H9 (cell line): ENCODE data around the gene ZNF652. TPM values are rescaled to one million over a fixed set of nuclear protein-coding genes. Genes with fewer than 3 reads are reported as not detected.

Experiments used
- DNase-seq: peaks from one replicate; pipeline ENCODE4 v3.0.0-alpha.2; 2017
- H2AFZ ChIP-seq: one replicate; pipeline ENCODE4 v1.6.1; 2013; ENCODE audit warnings: mild to moderate bottlenecking, low read length, control low read depth, moderate library complexity
- H2AK5ac ChIP-seq: 2 replicates; pipeline ENCODE4 v1.6.1; 2013; ENCODE audit warnings: low read length, control low read depth, mixed read lengths; ENCODE audit not compliant: insufficient read length
- H2BK120ac ChIP-seq: one replicate; pipeline ENCODE4 v1.6.1; 2013; ENCODE audit warnings: low read depth, mild to moderate bottlenecking, low read length, control low read depth, inconsistent platforms; ENCODE audit not compliant: poor library complexity, severe bottlenecking
- H2BK12ac ChIP-seq: 2 replicates; pipeline ENCODE4 v1.6.1; 2013; ENCODE audit warnings: low read length, control low read depth, mixed read lengths, low read depth; ENCODE audit not compliant: insufficient read length
- H2BK15ac ChIP-seq: 2 replicates; pipeline ENCODE4 v1.6.1; 2013; ENCODE audit warnings: low read depth, low read length, control low read depth
- H2BK20ac ChIP-seq: one replicate; pipeline ENCODE4 v1.6.1; 2013; ENCODE audit warnings: low read depth, mild to moderate bottlenecking, low read length, control low read depth, inconsistent platforms; ENCODE audit not compliant: poor library complexity, severe bottlenecking
- H2BK5ac ChIP-seq: 2 replicates; pipeline ENCODE4 v1.6.1; 2013; ENCODE audit warnings: low read length, control low read depth, mixed read lengths; ENCODE audit not compliant: insufficient read length
- H3K14ac ChIP-seq: 2 replicates; pipeline ENCODE4 v1.6.1; 2013; ENCODE audit warnings: low read length, control low read depth; ENCODE audit not compliant: insufficient read depth
- H3K18ac ChIP-seq: 2 replicates; pipeline ENCODE4 v1.6.1; 2013; ENCODE audit warnings: low read depth, mild to moderate bottlenecking, mixed read lengths, low read length, control low read depth; ENCODE audit not compliant: insufficient read length
- H3K23ac ChIP-seq: 2 replicates; pipeline ENCODE4 v1.6.1; 2013; ENCODE audit warnings: low read length, control low read depth, mixed read lengths, low read depth; ENCODE audit not compliant: insufficient read length
- H3K23me2 ChIP-seq: 2 replicates; pipeline ENCODE4 v1.6.1; 2013; ENCODE audit warnings: low read depth, mild to moderate bottlenecking, mixed read lengths, low read length, control low read depth; ENCODE audit not compliant: insufficient read length, poor library complexity, severe bottlenecking
- H3K27ac ChIP-seq: 2 replicates; pipeline ENCODE4 v1.5.1; 2013; ENCODE audit warnings: low read length, control low read depth, mixed read lengths, low read depth; ENCODE audit not compliant: insufficient read length
- H3K27me3 ChIP-seq: 2 replicates; pipeline ENCODE4 v1.6.1; 2013; ENCODE audit warnings: low read length, control low read depth, inconsistent platforms; ENCODE audit not compliant: insufficient read depth
- H3K4ac ChIP-seq: 2 replicates; pipeline ENCODE4 v1.6.1; 2013; ENCODE audit warnings: low read depth, mild to moderate bottlenecking, control low read depth, inconsistent platforms, low read length, moderate library complexity
- H3K4me1 ChIP-seq: 2 replicates; pipeline ENCODE4 v1.6.1; 2013; ENCODE audit warnings: low read length, control low read depth, inconsistent platforms; ENCODE audit not compliant: insufficient read depth
- H3K4me2 ChIP-seq: 2 replicates; pipeline ENCODE4 v1.6.1; 2013; ENCODE audit warnings: low read length, control low read depth, mixed read lengths; ENCODE audit not compliant: insufficient read length, insufficient read depth
- H3K56ac ChIP-seq: 2 replicates; pipeline ENCODE4 v1.6.1; 2013; ENCODE audit warnings: low read depth, mild to moderate bottlenecking, mixed read lengths, low read length, control low read depth; ENCODE audit not compliant: insufficient read length
- H3K79me1 ChIP-seq: 2 replicates; pipeline ENCODE4 v1.6.1; 2013; ENCODE audit warnings: low read depth, mild to moderate bottlenecking, moderate library complexity, low read length, control low read depth, inconsistent platforms; ENCODE audit not compliant: insufficient read depth, poor library complexity, severe bottlenecking
- H3K79me2 ChIP-seq: 2 replicates; pipeline ENCODE4 v1.6.1; 2013; ENCODE audit warnings: low read length, control low read depth, inconsistent platforms; ENCODE audit not compliant: insufficient read depth
- H3K9ac ChIP-seq: 2 replicates; pipeline ENCODE4 v1.6.1; 2013; ENCODE audit warnings: low read length, control low read depth, mixed read lengths; ENCODE audit not compliant: insufficient read length; ENCODE audit errors: extremely low read depth
- H3K9me3 ChIP-seq: one replicate; pipeline ENCODE4 v1.6.1; 2013; ENCODE audit warnings: low read depth, low read length, inconsistent platforms; ENCODE audit not compliant: control insufficient read depth
- H3T11ph ChIP-seq: one replicate; pipeline ENCODE4 v1.6.1; 2013; ENCODE audit warnings: mild to moderate bottlenecking, low read length, control low read depth, inconsistent platforms
- H4K20me1 ChIP-seq: one replicate; pipeline ENCODE4 v1.6.1; 2013; ENCODE audit not compliant: control insufficient read depth, insufficient read length, insufficient read depth
- H4K5ac ChIP-seq: 2 replicates; pipeline ENCODE4 v1.6.1; 2013; ENCODE audit warnings: low read depth, mild to moderate bottlenecking, mixed read lengths, low read length, control low read depth; ENCODE audit not compliant: insufficient read length
- H4K8ac ChIP-seq: replicated peaks from 2 replicates; pipeline ENCODE4 v1.6.1; 2013; ENCODE audit warnings: low read length, control low read depth, mixed read lengths, low read depth; ENCODE audit not compliant: insufficient read length
- H4K91ac ChIP-seq: 2 replicates; pipeline ENCODE4 v1.6.1; 2013; ENCODE audit warnings: low read depth, mild to moderate bottlenecking, moderate library complexity, mixed read lengths, low read length, control low read depth; ENCODE audit not compliant: insufficient read length
- H3K27ac Mint-ChIP-seq, 3 experiments: 2 replicates in 2 of 3; 3 replicates in 1 of 3; pipeline ENCODE4 v1.8.0; 2020 to 2021; ENCODE audit warnings: mixed read lengths in 3 of 3, mild to moderate bottlenecking in 1 of 3, moderate library complexity in 1 of 3
- H3K27me3 Mint-ChIP-seq: 2 replicates; pipeline ENCODE4 v1.8.0; 2021; ENCODE audit warnings: low read depth, mild to moderate bottlenecking, moderate library complexity, mixed read lengths
- H3K36me3 Mint-ChIP-seq, 3 experiments: 2 replicates in 2 of 3; 3 replicates in 1 of 3; pipeline ENCODE4 v1.8.0; 2020 to 2021; ENCODE audit warnings: low read depth in 3 of 3, mixed read lengths in 3 of 3; ENCODE audit not compliant: insufficient read depth in 1 of 3
- H3K4me1 Mint-ChIP-seq, 2 experiments: 2 replicates each; pipeline ENCODE4 v1.8.0; 2020; ENCODE audit warnings: mixed read lengths in 2 of 2
- H3K4me3 Mint-ChIP-seq, 2 experiments: 2 replicates in 1 of 2; 3 replicates in 1 of 2; pipeline ENCODE4 v1.8.0; 2020 to 2021; ENCODE audit warnings: mild to moderate bottlenecking in 2 of 2, mixed read lengths in 2 of 2, moderate library complexity in 1 of 2
- H3K9me3 Mint-ChIP-seq, 2 experiments: 2 replicates in 1 of 2; 3 replicates in 1 of 2; pipeline ENCODE4 v1.8.0; 2020; ENCODE audit warnings: mild to moderate bottlenecking in 2 of 2, mixed read lengths in 2 of 2, moderate library complexity in 1 of 2
- CTCF ChIP-seq: fragments of 200-600 bp; sonication (generic); conservative IDR thresholded peaks from 3 replicates; pipeline ENCODE4 v1.8.0; 2021; ENCODE audit warnings: antibody characterized with exemption, mild to moderate bottlenecking
- WGBS: extraction: QIAGEN DNeasy Blood & Tissue Kit; methylation state at CpG from one replicate; pipeline ENCODE4 v1.1.7; 2013; ENCODE audit warnings: missing lambda C conversion rate, low lambda C conversion rate, mixed read lengths; ENCODE audit not compliant: insufficient read length; ENCODE audit errors: extremely low coverage; 5-methylcytosine and 5-hydroxymethylcytosine counted together
- total RNA-seq: library from RNA; stranded (reverse); gene quantifications from 2 replicates; pipeline ENCODE4 v1.2.1, GENCODE V29; 2021

Gene ZNF652
- total RNA-seq, 1 experiment from 2014 or later, result 33.6 TPM

GRCh38 chr17:49397586-49397985 is 35.5 kb upstream of the ZNF652 start:
- H3K9me3 ChIP-seq, result no peaks in the 10 kb centered on the region
- no peak overlapping the region for H3K27ac ChIP-seq
- no peak overlapping the region for H3K56ac ChIP-seq
- no peak overlapping the region for H3K4me2 ChIP-seq
- no peak overlapping the region for H2BK12ac ChIP-seq
- no peak overlapping the region for H2BK120ac ChIP-seq
- Mint-ChIP-seq H3K27ac (no peak overlapping the region; a peak in 1 of 7 replicates), H3K36me3 (peaks cover 0 to 4% (median 0%) of the 10 kb centered on the region in 3 experiments; a peak in 3 of 7 replicates), H3K27me3 (no peaks in the 10 kb centered on the region), H3K9me3 (no peaks in the 10 kb centered on the region), H3K4me3 (no peak overlapping the region; a peak in 1 of 5 replicates), H3K4me1 (peaks cover 5 to 8% of the 10 kb centered on the region in 2 experiments; a peak in 3 of 4 replicates)
- TF ChIP-seq CTCF, result no peak
- H3K14ac ChIP-seq, result no peak overlapping the region
- no peak overlapping the region for H3K9ac ChIP-seq
- no CpG with 5 or more reads among the region's 4 CpGs for WGBS
- no peak for DNase-seq
- no peak overlapping the region for H2AFZ ChIP-seq
- no peak overlapping the region for H2BK20ac ChIP-seq
- no peak overlapping the region for H4K91ac ChIP-seq
- H3K23me2 ChIP-seq, result no peaks in the 10 kb centered on the region
- H2BK15ac ChIP-seq, result no peak overlapping the region
- no peak overlapping the region for H2BK5ac ChIP-seq
- H3K79me1 ChIP-seq, result no peaks in the 10 kb centered on the region
- no peak overlapping the region for H2AK5ac ChIP-seq
- H3K18ac ChIP-seq, result no peak overlapping the region
- H3K23ac ChIP-seq, result no peak overlapping the region
- H3K4ac ChIP-seq, result no peak overlapping the region
- no peaks in the 10 kb centered on the region for H3K79me2 ChIP-seq
- H3T11ph ChIP-seq, result no peak overlapping the region
- no peaks in the 10 kb centered on the region for H4K20me1 ChIP-seq
- H3K27me3 ChIP-seq, result no peaks in the 10 kb centered on the region
- H4K8ac ChIP-seq, result no peak overlapping the region
- H4K5ac ChIP-seq, result no peak overlapping the region
- H3K4me1 ChIP-seq, result no peaks in the 10 kb centered on the region
